Skeletal muscle satellite cell (primary cell): ENCODE results near the gene ERI3.

Experiments
- H3K27me3 ChIP-seq: 2 replicates; pipeline ENCODE4 v1.7.0; 2013; ENCODE audit warnings: low read length; ENCODE audit not compliant: control insufficient read depth, insufficient read depth
- H3K36me3 ChIP-seq: 2 replicates; pipeline ENCODE4 v1.7.0; 2013; ENCODE audit warnings: mild to moderate bottlenecking, control low read depth, low read length; ENCODE audit not compliant: insufficient read depth
- H3K4me1 ChIP-seq: 2 replicates; pipeline ENCODE4 v1.7.0; 2013; ENCODE audit warnings: low read length; ENCODE audit not compliant: control insufficient read depth, insufficient read depth
- H3K4me2 ChIP-seq: 2 replicates; pipeline ENCODE4 v1.7.0; 2013; ENCODE audit warnings: mild to moderate bottlenecking, low read length
- H3K4me3 ChIP-seq: 2 replicates; pipeline ENCODE4 v1.7.0; 2013; ENCODE audit warnings: low read length
- H3K9ac ChIP-seq: 2 replicates; pipeline ENCODE4 v1.7.0; 2013; ENCODE audit warnings: mild to moderate bottlenecking, low read depth, low read length, moderate library complexity
- H3K9me3 ChIP-seq: replicated peaks from 2 replicates; pipeline ENCODE4 v1.7.0; 2013; ENCODE audit warnings: mild to moderate bottlenecking, control low read depth, low read length

Gene ERI3

GRCh38 chr1:44275991-44276405 is 79.1 kb downstream of the ERI3 start:
- H3K4me1 ChIP-seq, result peaks cover 8% of the 10 kb centered on the region
- H3K27me3 ChIP-seq, result no peaks in the 10 kb centered on the region
- no peak overlapping the region for H3K9ac ChIP-seq
- no peaks in the 10 kb centered on the region for H3K9me3 ChIP-seq
- no peaks in the 10 kb centered on the region for H3K36me3 ChIP-seq
- no peak overlapping the region for H3K4me2 ChIP-seq
- no peak overlapping the region for H3K4me3 ChIP-seq

GRCh38 chr1:44275296-44275962 is 79.6 kb downstream of the ERI3 start:
- H3K4me3 ChIP-seq, result no peak overlapping the region
- H3K4me2 ChIP-seq, result no peak overlapping the region
- H3K36me3 ChIP-seq, result no peaks in the 10 kb centered on the region
- no peak overlapping the region for H3K9ac ChIP-seq
- H3K27me3 ChIP-seq, result no peaks in the 10 kb centered on the region
- H3K4me1 ChIP-seq, result peaks cover 8% of the 10 kb centered on the region
- no peaks in the 10 kb centered on the region for H3K9me3 ChIP-seq

GRCh38 chr1:44273560-44274350 is 81.3 kb downstream of the ERI3 start:
- H3K4me2 ChIP-seq, result no peak overlapping the region
- peaks cover 8% of the 10 kb centered on the region for H3K4me1 ChIP-seq
- H3K9ac ChIP-seq, result no peak overlapping the region
- no peaks in the 10 kb centered on the region for H3K27me3 ChIP-seq
- no peak overlapping the region for H3K4me3 ChIP-seq
- no peaks in the 10 kb centered on the region for H3K36me3 ChIP-seq
- no peaks in the 10 kb centered on the region for H3K9me3 ChIP-seq

- Histone ChIP-seq H3K9me3 (no peaks in the 10 kb centered on the region), H3K4me3 (no peak overlapping the region), H3K4me2 (no peak overlapping the region), H3K27me3 (no peaks in the 10 kb centered on the region), H3K9ac (no peak overlapping the region), H3K36me3 (no peaks in the 10 kb centered on the region), H3K4me1 (peaks cover 8% of the 10 kb centered on the region)
These were observed 82.1 kb downstream of the ERI3 start for GRCh38 chr1:44272992-44273391.

- Histone ChIP-seq H3K4me1 (peaks cover 8% of the 10 kb centered on the region), H3K4me2 (no peak overlapping the region), H3K27me3 (no peaks in the 10 kb centered on the region), H3K36me3 (no peaks in the 10 kb centered on the region), H3K9me3 (no peaks in the 10 kb centered on the region), H3K4me3 (no peak overlapping the region), H3K9ac (no peak overlapping the region)
These were observed 83.4 kb downstream of the ERI3 start for GRCh38 chr1:44271646-44272045.

GRCh38 chr1:44270686-44271628 is 84.1 kb downstream of the ERI3 start:
- Histone ChIP-seq H3K9me3 (no peaks in the 10 kb centered on the region), H3K4me1 (peaks cover 5% of the 10 kb centered on the region), H3K4me2 (no peak overlapping the region), H3K36me3 (no peaks in the 10 kb centered on the region), H3K9ac (no peak overlapping the region), H3K27me3 (no peaks in the 10 kb centered on the region), H3K4me3 (no peak overlapping the region)

- Histone ChIP-seq H3K4me1 (no peaks in the 10 kb centered on the region), H3K4me2 (no peak overlapping the region), H3K9me3 (no peaks in the 10 kb centered on the region), H3K36me3 (no peaks in the 10 kb centered on the region), H3K9ac (no peak overlapping the region), H3K4me3 (no peak overlapping the region), H3K27me3 (no peaks in the 10 kb centered on the region)
These were observed 87.0 kb downstream of the ERI3 start for GRCh38 chr1:44268054-44268453.

GRCh38 chr1:44267438-44267837 is 87.6 kb downstream of the ERI3 start:
- Histone ChIP-seq H3K4me3 (no peak overlapping the region), H3K36me3 (no peaks in the 10 kb centered on the region), H3K9me3 (no peaks in the 10 kb centered on the region), H3K27me3 (no peaks in the 10 kb centered on the region), H3K4me1 (no peaks in the 10 kb centered on the region), H3K9ac (no peak overlapping the region), H3K4me2 (no peak overlapping the region)

- no peaks in the 10 kb centered on the region for H3K36me3 ChIP-seq
- no peaks in the 10 kb centered on the region for H3K4me1 ChIP-seq
- no peak overlapping the region for H3K4me3 ChIP-seq
- no peak overlapping the region for H3K9ac ChIP-seq
- H3K27me3 ChIP-seq, result no peaks in the 10 kb centered on the region
- no peak overlapping the region for H3K4me2 ChIP-seq
- H3K9me3 ChIP-seq, result no peaks in the 10 kb centered on the region
These were observed 88.4 kb downstream of the ERI3 start for GRCh38 chr1:44266400-44267344.

- H3K4me1 ChIP-seq, result no peaks in the 10 kb centered on the region
- no peak overlapping the region for H3K9ac ChIP-seq
- no peaks in the 10 kb centered on the region for H3K36me3 ChIP-seq
- no peaks in the 10 kb centered on the region for H3K9me3 ChIP-seq
- no peak overlapping the region for H3K4me2 ChIP-seq
- no peak overlapping the region for H3K4me3 ChIP-seq
- no peaks in the 10 kb centered on the region for H3K27me3 ChIP-seq
These were observed 89.2 kb downstream of the ERI3 start for GRCh38 chr1:44265656-44266358.
